Heart left ventricle (tissue), 13 donors: ENCODE results near the gene RNF213.

Source experiments
- CTCF ChIP-seq, 12 donors: fragments of 200-600 bp; sonication (generic) in 4 of 12; IDR thresholded peaks; one replicate each; pipeline versions ENCODE4 v1.5.0 to v1.8.0; 2018 to 2022; ENCODE audit warnings: antibody characterized with exemption in 12 of 12, mild to moderate bottlenecking in 5 of 12
- POLR2A ChIP-seq, 2 donors: fragments of 450-650 bp; IDR thresholded peaks; one replicate each; pipeline ENCODE4 v1.6.1; 2017; ENCODE audit warnings: antibody characterized with exemption in 2 of 2, mild to moderate bottlenecking in 2 of 2, moderate library complexity in 2 of 2
- donor health status: ischemic (EF 13 %, LVEDD 7.1; RV severe dilation, severe dysfunction).
- donor health status: DM: no; HTN: yes; CAD: no.
- donor health status: DM: no; HTN: no; CAD: no.
- donor health status: ischemic (EF 25% LVEDD 6.9; RV normal size, moderate dysfunction).
- donor health status: ischemic (EF 25% LVEDD 5.7; RV mildly dilated, moderate dysfunction).
- donor health status: ischemic (EF 35%, LVEDD 5.7; RV mildly dilated, moderate dysfunction).
- donor health status: nonischemic (EF 11% LVEDD 7.7; RV severe dilation, severe dysfunction).
- donor health status: DM: yes; HTN: yes; CAD: no.
- donor health status: PGD.
- donor health status: ischemic (EF 29% LVEDD 5.4; RV normal size, mild dysfunction).
- donor health status: nonischemic (EF 23%, LVEDD 6.1; RV moderate dilation, normal function).

- no peak for TF ChIP-seq CTCF (IDR thresholded peaks at IDR 0.05)
- TF ChIP-seq POLR2A (IDR thresholded peaks at IDR 0.05): no peak
These were observed 92.5 kb downstream of the RNF213 start for GRCh38 chr17:80352991-80353665.
